T-helper 2 cell (primary cell): ENCODE results near the gene KNCN.
A peak's percentile ranks its signal among the peaks of the same experiment; 100 is the strongest.

Experiments used
- DNase-seq, 5 experiments: peaks; one replicate each; pipeline versions ENCODE4 v3.0.0 to v3.0.0-alpha.2; 2012 to 2022

Gene KNCN

GRCh38 chr1:46543761-46544560 is 7.5 kb downstream of the KNCN start:
- DNase-seq: no peak

GRCh38 chr1:46543382-46543760 is 8.1 kb downstream of the KNCN start:
- no peak for DNase-seq

- DNase-seq: no peak
These were observed 11.5 kb downstream of the KNCN start for GRCh38 chr1:46539972-46540371.

- DNase-seq: no peak
These were observed 13.3 kb downstream of the KNCN start for GRCh38 chr1:46538147-46538546.

GRCh38 chr1:46537651-46538050 is 13.8 kb downstream of the KNCN start:
- no peak for DNase-seq

- DNase-seq: no peak
These were observed 14.9 kb downstream of the KNCN start for GRCh38 chr1:46536527-46536926.

- peak in 1 of 5 experiments; percentile 19 for DNase-seq
These were observed 16.4 kb downstream of the KNCN start for GRCh38 chr1:46535063-46535462.

- DNase-seq: peak in 4 of 5 experiments; percentile 15 to 75 (median 34)
These were observed 18.1 kb downstream of the KNCN start for GRCh38 chr1:46533179-46533864.

GRCh38 chr1:46532498-46533178 is 18.8 kb downstream of the KNCN start:
- peak; percentile 36 to 73 (median 50) for DNase-seq

GRCh38 chr1:46532095-46532494 is 19.4 kb downstream of the KNCN start:
- peak in 1 of 5 experiments; percentile 20 for DNase-seq

- no peak for DNase-seq
These were observed 20.5 kb downstream of the KNCN start for GRCh38 chr1:46530791-46531409.

- no peak for DNase-seq
These were observed 21.1 kb downstream of the KNCN start for GRCh38 chr1:46530311-46530710.

- DNase-seq: no peak
These were observed 22.3 kb downstream of the KNCN start for GRCh38 chr1:46529031-46529630.

- no peak for DNase-seq
These were observed 23.0 kb downstream of the KNCN start for GRCh38 chr1:46528297-46528955.

- peak; percentile 30 to 65 (median 56) for DNase-seq
These were observed 23.8 kb downstream of the KNCN start for GRCh38 chr1:46527474-46528296.

- no peak for DNase-seq
These were observed 24.7 kb downstream of the KNCN start for GRCh38 chr1:46526691-46527291.

- no peak for DNase-seq
These were observed 25.3 kb downstream of the KNCN start for GRCh38 chr1:46526013-46526690.

GRCh38 chr1:46525253-46525983 is 26.0 kb downstream of the KNCN start:
- DNase-seq: no peak

- DNase-seq: no peak
These were observed 26.6 kb downstream of the KNCN start for GRCh38 chr1:46524843-46525242.
